ENCODE results near the gene IGFALS. TPM values are rescaled to one million over a fixed set of nuclear protein-coding genes. Genes with fewer than 3 reads are reported as not detected.

Gene IGFALS
- total RNA-seq, 4 donors from 2014 or later = 0.27 to 10.8 (median 0.48) TPM; not detected in 1

DNA sequence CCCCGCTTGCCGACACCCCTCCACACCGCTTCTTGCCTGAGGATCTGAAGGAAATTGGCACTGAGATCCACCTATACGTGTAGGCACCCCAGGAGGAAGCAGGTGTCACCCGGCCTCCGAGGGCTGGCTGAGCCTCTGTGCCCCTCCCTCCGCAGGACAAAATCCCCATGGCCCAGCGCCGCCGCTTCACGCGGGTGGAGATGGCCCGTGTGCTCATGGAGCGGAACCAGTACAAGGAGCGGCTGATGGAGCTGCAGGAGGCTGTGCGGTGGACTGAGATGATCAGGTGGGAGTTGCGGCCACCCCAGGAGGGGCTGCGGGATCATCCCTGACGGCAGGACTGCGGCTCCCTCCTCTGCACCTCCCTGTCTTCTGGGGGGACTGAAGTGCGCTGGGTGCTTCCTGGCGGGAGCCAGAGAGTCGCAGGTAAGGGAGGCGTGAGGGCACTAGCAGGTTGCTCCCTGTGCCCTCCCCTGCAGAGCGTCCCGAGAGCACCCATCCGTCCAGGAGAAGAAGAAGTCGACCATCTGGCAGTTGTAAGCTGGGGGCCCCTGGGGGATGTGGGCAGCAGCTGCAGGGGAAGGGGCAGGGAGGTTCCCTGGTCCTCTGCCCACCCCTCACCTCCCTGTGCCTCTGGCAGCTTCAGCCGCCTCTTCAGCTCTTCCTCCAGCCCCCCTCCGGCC lies 31.2 kb downstream of the IGFALS start:
- WGBS, 2 donors (ENCODE audit: low coverage in 1 of 2) = 91% methylated on average over 30 of the region's 30 CpGs; no CpG with 5 or more reads in 1 of the 2 donors
- Histone ChIP-seq H3K4me3 (no peak overlapping the region), H3K4me1 (peaks cover 5 to 11% (median 10%) of the 10 kb centered on the region in 4 donors), H3K27me3 (no peaks in the 10 kb centered on the region), H3K9me3 (no peaks in the 10 kb centered on the region), H3K27ac (no peak overlapping the region), H3K36me3 (peaks cover 0 to 12% (median 0%) of the 10 kb centered on the region in 4 donors)
- in situ Hi-C loops (cut with MboI; ENCODE audit: low pct_ligation_motif_present in 1 of 4, low pct_unique_long_range_greater_than_20kb in 1 of 4, low sequenced_read_pairs in 3 of 4) (no loop called here), intact Hi-C loops (cut with DNase I; ENCODE audit: low total_unique reads) (no loop called here)
- no peak for DNase-seq
- TF ChIP-seq POLR2A (IDR thresholded peaks at IDR 0.05) = no peak
- TF ChIP-seq EP300 (IDR thresholded peaks at IDR 0.05; ENCODE audit: low read depth) = no peak
- TF ChIP-seq CTCF (IDR thresholded peaks at IDR 0.05) = no peak
- no peak for TF ChIP-seq POLR2AphosphoS5 (IDR thresholded peaks at IDR 0.05)

DNA sequence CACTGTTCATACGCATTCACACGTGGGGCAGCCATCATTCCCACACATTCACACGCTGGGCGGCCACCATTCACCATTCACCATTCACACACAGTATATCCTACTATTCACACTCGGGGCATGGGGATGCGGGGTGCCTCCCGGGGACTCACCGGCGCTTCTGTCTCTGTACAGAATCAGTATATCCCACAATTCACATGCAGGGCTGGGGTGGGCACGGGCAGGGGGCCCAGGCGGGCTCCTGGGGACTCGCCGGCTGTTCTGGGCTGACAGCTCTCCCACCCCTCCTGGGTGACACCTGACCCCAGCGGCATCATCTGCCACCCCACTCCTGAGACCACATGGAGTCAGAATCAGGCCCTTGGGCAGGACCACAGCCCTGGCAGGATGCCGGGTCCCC lies 31.8 kb downstream of the IGFALS start:
- intact Hi-C loops (cut with DNase I; ENCODE audit: low total_unique reads) = no loop called here
- WGBS, 2 donors (ENCODE audit: low coverage in 1 of 2) = 94% methylated on average over 14 of the region's 15 CpGs; no CpG with 5 or more reads in 1 of the 2 donors
- Histone ChIP-seq H3K36me3 (peaks cover 0 to 9% (median 0%) of the 10 kb centered on the region in 4 donors), H3K9me3 (no peaks in the 10 kb centered on the region), H3K4me1 (peaks cover 7 to 17% (median 13%) of the 10 kb centered on the region in 4 donors), H3K27me3 (no peaks in the 10 kb centered on the region), H3K4me3 (no peak overlapping the region), H3K27ac (no peak overlapping the region)
- no peak for DNase-seq
- TF ChIP-seq CTCF (IDR thresholded peaks at IDR 0.05) = no peak
- no peak for TF ChIP-seq POLR2AphosphoS5 (IDR thresholded peaks at IDR 0.05)
- no peak for TF ChIP-seq POLR2A (IDR thresholded peaks at IDR 0.05)
- no peak for TF ChIP-seq EP300 (IDR thresholded peaks at IDR 0.05; ENCODE audit: low read depth)
- in situ Hi-C loops (cut with MboI; ENCODE audit: low pct_ligation_motif_present in 1 of 4, low pct_unique_long_range_greater_than_20kb in 1 of 4, low sequenced_read_pairs in 3 of 4) = no loop called here

DNA sequence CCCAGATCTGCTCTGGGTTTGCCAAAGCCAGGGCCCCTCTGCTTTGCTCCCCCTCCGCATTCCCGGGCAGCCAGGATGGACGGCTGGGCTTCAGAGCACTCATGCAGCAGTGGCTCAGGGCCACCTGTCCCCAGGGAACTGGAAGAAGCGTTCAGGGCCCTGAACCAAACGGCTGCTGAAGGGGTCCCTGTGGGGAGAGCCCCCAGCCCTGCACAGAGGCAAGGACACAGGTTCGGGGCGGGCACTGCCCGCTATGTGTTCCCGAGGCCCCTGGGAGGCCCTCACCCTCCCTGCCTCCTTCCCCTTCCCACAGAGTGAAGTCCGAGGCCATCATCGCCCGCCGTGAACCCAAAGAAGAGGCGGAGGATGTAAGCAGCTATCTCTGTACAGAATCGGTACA lies 32.6 kb downstream of the IGFALS start:
- H3K4me1 ChIP-seq = peaks cover 7 to 19% (median 13%) of the 10 kb centered on the region in 4 donors
- H3K27me3 ChIP-seq = no peaks in the 10 kb centered on the region
- WGBS, 2 donors (ENCODE audit: low coverage in 1 of 2) = 91 to 94% methylated on average over 6 to 15 of the region's 15 CpGs
- in situ Hi-C loops (cut with MboI; ENCODE audit: low pct_ligation_motif_present in 1 of 4, low pct_unique_long_range_greater_than_20kb in 1 of 4, low sequenced_read_pairs in 3 of 4) (no loop called here), intact Hi-C loops (cut with DNase I; ENCODE audit: low total_unique reads) (no loop called here)
- DNase-seq = no peak
- no peak overlapping the region for H3K4me3 ChIP-seq
- TF ChIP-seq POLR2A (IDR thresholded peaks at IDR 0.05) (no peak), CTCF (IDR thresholded peaks at IDR 0.05) (no peak), EP300 (IDR thresholded peaks at IDR 0.05; ENCODE audit: low read depth) (no peak), POLR2AphosphoS5 (IDR thresholded peaks at IDR 0.05) (no peak)
- no peaks in the 10 kb centered on the region for H3K9me3 ChIP-seq
- H3K36me3 ChIP-seq = peaks cover 0 to 5% (median 0%) of the 10 kb centered on the region in 4 donors
- H3K27ac ChIP-seq = no peak overlapping the region

GRCh38 chr16:1759511-1759910 lies 34.0 kb downstream of the IGFALS start:
- in situ Hi-C loops (cut with MboI; ENCODE audit: low pct_ligation_motif_present in 1 of 4, low pct_unique_long_range_greater_than_20kb in 1 of 4, low sequenced_read_pairs in 3 of 4) (no loop called here), intact Hi-C loops (cut with DNase I; ENCODE audit: low total_unique reads) (no loop called here)
- H3K9me3 ChIP-seq = no peaks in the 10 kb centered on the region
- H3K27ac ChIP-seq = no peak overlapping the region
- no peaks in the 10 kb centered on the region for H3K27me3 ChIP-seq
- no peak for DNase-seq
- 95% methylated on average over 21 of the region's 21 CpGs; no CpG with 5 or more reads in 1 of the 2 donors for WGBS, 2 donors (ENCODE audit: low coverage in 1 of 2)
- peaks cover 0 to 5% (median 0%) of the 10 kb centered on the region in 4 donors for H3K36me3 ChIP-seq
- peaks cover 7 to 19% (median 13%) of the 10 kb centered on the region in 4 donors for H3K4me1 ChIP-seq
- no peak overlapping the region for H3K4me3 ChIP-seq
- TF ChIP-seq EP300 (IDR thresholded peaks at IDR 0.05; ENCODE audit: low read depth) (no peak), CTCF (IDR thresholded peaks at IDR 0.05) (no peak), POLR2A (IDR thresholded peaks at IDR 0.05) (no peak), POLR2AphosphoS5 (IDR thresholded peaks at IDR 0.05) (no peak)

Measured in transverse colon (tissue), 4 donors.